Neural cell (in vitro differentiated cells): ENCODE measurements around the gene NKAIN2. TPM values are rescaled to one million over a fixed set of nuclear protein-coding genes. Genes with fewer than 3 reads are reported as not detected.

Experiments used
- H2AFZ ChIP-seq: fragments of 200-600, 300-800 bp; sonication (generic), shearing (Covaris generic); 2 replicates; pipeline ENCODE4 v1.6.0; 2014; ENCODE audit warnings: low read depth, mild to moderate bottlenecking, antibody characterized with exemption, low read length, moderate library complexity
- H3F3A ChIP-seq: fragments of 200-600 bp; shearing (Covaris generic); 2 replicates; pipeline ENCODE4 v1.6.1; 2016; ENCODE audit warnings: mild to moderate bottlenecking, moderate library complexity, mixed read lengths, antibody characterized with exemption, low read length; ENCODE audit not compliant: insufficient read depth, poor library complexity, severe bottlenecking
- H3K27ac ChIP-seq: fragments of 200-600, 300-800 bp; sonication (generic), shearing (Covaris generic); 2 replicates; pipeline ENCODE4 v1.5.1; 2014; ENCODE audit warnings: mild to moderate bottlenecking, low read length, moderate library complexity
- H3K27me3 ChIP-seq: fragments of 300-800, 200-600 bp; sonication (generic), shearing (Covaris generic); 2 replicates; pipeline ENCODE4 v1.6.0; 2014; ENCODE audit warnings: mild to moderate bottlenecking, low read depth, low read length, moderate library complexity; ENCODE audit not compliant: insufficient read depth
- H3K36me3 ChIP-seq: fragments of 300-800, 200-600 bp; sonication (generic), shearing (Covaris generic); 2 replicates; pipeline ENCODE4 v1.5.1; 2014; ENCODE audit warnings: mild to moderate bottlenecking, antibody characterized with exemption, low read length, moderate library complexity; ENCODE audit not compliant: insufficient read depth
- H3K4me2 ChIP-seq: fragments of 300-800, 200-600 bp; sonication (generic), shearing (Covaris generic); 2 replicates; pipeline ENCODE4 v1.6.0; 2014; ENCODE audit warnings: mild to moderate bottlenecking, low read length
- H3K4me3 ChIP-seq: fragments of 300-800, 200-600 bp; sonication (generic), shearing (Covaris generic); 2 replicates; pipeline ENCODE4 v1.5.1; 2014; ENCODE audit warnings: mild to moderate bottlenecking, low read length, moderate library complexity
- H3K79me2 ChIP-seq: fragments of 200-600 bp; shearing (Covaris generic); replicated peaks from 2 replicates; pipeline ENCODE4 v1.6.0; 2014; ENCODE audit warnings: mild to moderate bottlenecking, low read length, moderate library complexity; ENCODE audit not compliant: insufficient read depth
- H3K9ac ChIP-seq: fragments of 300-800, 200-600 bp; sonication (generic), shearing (Covaris generic); 2 replicates; pipeline ENCODE4 v1.6.1; 2016; ENCODE audit warnings: mild to moderate bottlenecking, low read length, mixed read lengths
- H3K9me2 ChIP-seq: fragments of 200-600 bp; shearing (Covaris generic); 2 replicates; pipeline ENCODE4 v1.6.1; 2016; ENCODE audit warnings: mild to moderate bottlenecking, low read length, mixed read lengths; ENCODE audit not compliant: insufficient read depth
- H3K9me3 ChIP-seq: fragments of 200-600, 300-800 bp; sonication (generic), shearing (Covaris generic); 2 replicates; pipeline ENCODE4 v1.6.1; 2016; ENCODE audit warnings: mild to moderate bottlenecking, mixed run types, low read length, moderate library complexity, mixed read lengths
- H4K20me1 ChIP-seq: fragments of 200-600 bp; shearing (Covaris generic); 2 replicates; pipeline ENCODE4 v1.6.1; 2016; ENCODE audit warnings: mild to moderate bottlenecking, mixed run types; ENCODE audit not compliant: insufficient read depth
- EP300 ChIP-seq: fragments of 450-650 bp; conservative IDR thresholded peaks from 2 replicates; pipeline ENCODE4 v1.6.1; 2014; ENCODE audit warnings: antibody characterized with exemption, mild to moderate bottlenecking, moderate library complexity; ENCODE audit not compliant: poor library complexity, severe bottlenecking
- EZH2 ChIP-seq: fragments of 200-600, 300-800 bp; shearing (Covaris generic), sonication (generic); IDR thresholded peaks from 2 replicates; pipeline ENCODE4 v1.6.1; 2014; ENCODE audit warnings: antibody characterized with exemption, low read length, borderline replicate concordance, mild to moderate bottlenecking; ENCODE audit not compliant: insufficient read depth, poor library complexity, severe bottlenecking
- MXI1 ChIP-seq: fragments of 450-650 bp; conservative IDR thresholded peaks from 2 replicates; pipeline ENCODE4 v1.6.1; 2014; ENCODE audit warnings: antibody characterized with exemption, mild to moderate bottlenecking; ENCODE audit not compliant: poor library complexity, severe bottlenecking
- POLR2AphosphoS5 ChIP-seq: IDR thresholded peaks from 2 replicates; pipeline ENCODE4 v1.6.1; 2012
- RAD21 ChIP-seq: fragments of 450-650 bp; conservative IDR thresholded peaks from 2 replicates; pipeline ENCODE4 v1.6.1; 2014; ENCODE audit warnings: antibody characterized with exemption, mild to moderate bottlenecking, moderate library complexity
- SMC3 ChIP-seq: fragments of 450-650 bp; conservative IDR thresholded peaks from 2 replicates; pipeline ENCODE4 v1.6.1; 2014; ENCODE audit warnings: antibody characterized with exemption, mild to moderate bottlenecking, moderate library complexity; ENCODE audit not compliant: poor library complexity
- TAF1 ChIP-seq: IDR thresholded peaks from 2 replicates; pipeline ENCODE4 v1.6.1; 2012; ENCODE audit warnings: low read depth
- polyA plus RNA-seq: library from polyadenylated mRNA; depleted of rRNA; stranded (reverse); fragments of >200 nt; gene quantifications from 2 replicates; pipeline ENCODE4 v1.2.3, GENCODE V29; 2014
- TF ChIP-seq, protein P1 (sequence below): fragments of 450-650 bp; IDR thresholded peaks from 2 replicates; pipeline ENCODE4 v1.5.1; 2014; ENCODE audit warnings: antibody characterized with exemption, mild to moderate bottlenecking, moderate library complexity; ENCODE audit not compliant: poor library complexity, severe bottlenecking
- TF ChIP-seq, protein P2 (sequence below): IDR thresholded peaks from 2 replicates; pipeline ENCODE4 v1.6.1; 2012; ENCODE audit warnings: borderline replicate concordance

Gene NKAIN2
- polyA plus RNA-seq, 1 donor from 2014 or later = 23.2 TPM

DNA sequence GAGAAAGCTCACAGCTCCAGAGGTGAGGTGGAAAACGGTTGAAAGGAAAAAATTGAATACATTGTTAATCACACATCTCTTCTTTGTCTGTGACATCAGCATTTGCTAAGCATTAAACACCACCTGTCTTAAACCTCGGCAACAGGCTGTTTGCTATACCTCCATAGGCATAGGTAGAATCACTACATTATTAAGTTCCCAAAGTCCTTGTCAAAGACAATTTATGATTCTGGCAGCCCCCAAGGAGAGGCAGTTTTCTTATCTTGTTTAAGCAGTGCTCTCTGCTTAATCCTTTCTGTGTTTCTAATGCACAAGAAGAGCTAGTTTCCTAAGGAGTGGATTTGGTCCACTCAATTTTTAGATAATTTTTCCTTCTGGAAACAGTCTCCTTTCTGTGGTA lies 249.7 kb downstream of the NKAIN2 start:
- Histone ChIP-seq H4K20me1 (no peaks in the 10 kb centered on the region), H2AFZ (no peak overlapping the region), H3K27ac (no peak overlapping the region), H3K27me3 (no peaks in the 10 kb centered on the region), H3K9me3 (no peaks in the 10 kb centered on the region), H3K9me2 (no peaks in the 10 kb centered on the region), H3K4me3 (no peak overlapping the region), H3K79me2 (no peaks in the 10 kb centered on the region), H3F3A (no peaks in the 10 kb centered on the region), H3K4me2 (no peak overlapping the region), H3K36me3 (no peaks in the 10 kb centered on the region), H3K9ac (no peak overlapping the region)
- no peak for TF ChIP-seq EZH2
- TF ChIP-seq MXI1 = no peak
- TF ChIP-seq, protein P1, sequence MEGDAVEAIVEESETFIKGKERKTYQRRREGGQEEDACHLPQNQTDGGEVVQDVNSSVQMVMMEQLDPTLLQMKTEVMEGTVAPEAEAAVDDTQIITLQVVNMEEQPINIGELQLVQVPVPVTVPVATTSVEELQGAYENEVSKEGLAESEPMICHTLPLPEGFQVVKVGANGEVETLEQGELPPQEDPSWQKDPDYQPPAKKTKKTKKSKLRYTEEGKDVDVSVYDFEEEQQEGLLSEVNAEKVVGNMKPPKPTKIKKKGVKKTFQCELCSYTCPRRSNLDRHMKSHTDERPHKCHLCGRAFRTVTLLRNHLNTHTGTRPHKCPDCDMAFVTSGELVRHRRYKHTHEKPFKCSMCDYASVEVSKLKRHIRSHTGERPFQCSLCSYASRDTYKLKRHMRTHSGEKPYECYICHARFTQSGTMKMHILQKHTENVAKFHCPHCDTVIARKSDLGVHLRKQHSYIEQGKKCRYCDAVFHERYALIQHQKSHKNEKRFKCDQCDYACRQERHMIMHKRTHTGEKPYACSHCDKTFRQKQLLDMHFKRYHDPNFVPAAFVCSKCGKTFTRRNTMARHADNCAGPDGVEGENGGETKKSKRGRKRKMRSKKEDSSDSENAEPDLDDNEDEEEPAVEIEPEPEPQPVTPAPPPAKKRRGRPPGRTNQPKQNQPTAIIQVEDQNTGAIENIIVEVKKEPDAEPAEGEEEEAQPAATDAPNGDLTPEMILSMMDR = no peak
- TF ChIP-seq TAF1 = no peak
- no peak for TF ChIP-seq RAD21
- no peak for TF ChIP-seq EP300
- TF ChIP-seq SMC3 = no peak
- TF ChIP-seq, protein P2, sequence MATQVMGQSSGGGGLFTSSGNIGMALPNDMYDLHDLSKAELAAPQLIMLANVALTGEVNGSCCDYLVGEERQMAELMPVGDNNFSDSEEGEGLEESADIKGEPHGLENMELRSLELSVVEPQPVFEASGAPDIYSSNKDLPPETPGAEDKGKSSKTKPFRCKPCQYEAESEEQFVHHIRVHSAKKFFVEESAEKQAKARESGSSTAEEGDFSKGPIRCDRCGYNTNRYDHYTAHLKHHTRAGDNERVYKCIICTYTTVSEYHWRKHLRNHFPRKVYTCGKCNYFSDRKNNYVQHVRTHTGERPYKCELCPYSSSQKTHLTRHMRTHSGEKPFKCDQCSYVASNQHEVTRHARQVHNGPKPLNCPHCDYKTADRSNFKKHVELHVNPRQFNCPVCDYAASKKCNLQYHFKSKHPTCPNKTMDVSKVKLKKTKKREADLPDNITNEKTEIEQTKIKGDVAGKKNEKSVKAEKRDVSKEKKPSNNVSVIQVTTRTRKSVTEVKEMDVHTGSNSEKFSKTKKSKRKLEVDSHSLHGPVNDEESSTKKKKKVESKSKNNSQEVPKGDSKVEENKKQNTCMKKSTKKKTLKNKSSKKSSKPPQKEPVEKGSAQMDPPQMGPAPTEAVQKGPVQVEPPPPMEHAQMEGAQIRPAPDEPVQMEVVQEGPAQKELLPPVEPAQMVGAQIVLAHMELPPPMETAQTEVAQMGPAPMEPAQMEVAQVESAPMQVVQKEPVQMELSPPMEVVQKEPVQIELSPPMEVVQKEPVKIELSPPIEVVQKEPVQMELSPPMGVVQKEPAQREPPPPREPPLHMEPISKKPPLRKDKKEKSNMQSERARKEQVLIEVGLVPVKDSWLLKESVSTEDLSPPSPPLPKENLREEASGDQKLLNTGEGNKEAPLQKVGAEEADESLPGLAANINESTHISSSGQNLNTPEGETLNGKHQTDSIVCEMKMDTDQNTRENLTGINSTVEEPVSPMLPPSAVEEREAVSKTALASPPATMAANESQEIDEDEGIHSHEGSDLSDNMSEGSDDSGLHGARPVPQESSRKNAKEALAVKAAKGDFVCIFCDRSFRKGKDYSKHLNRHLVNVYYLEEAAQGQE = no peak
- TF ChIP-seq POLR2AphosphoS5 = no peak

DNA sequence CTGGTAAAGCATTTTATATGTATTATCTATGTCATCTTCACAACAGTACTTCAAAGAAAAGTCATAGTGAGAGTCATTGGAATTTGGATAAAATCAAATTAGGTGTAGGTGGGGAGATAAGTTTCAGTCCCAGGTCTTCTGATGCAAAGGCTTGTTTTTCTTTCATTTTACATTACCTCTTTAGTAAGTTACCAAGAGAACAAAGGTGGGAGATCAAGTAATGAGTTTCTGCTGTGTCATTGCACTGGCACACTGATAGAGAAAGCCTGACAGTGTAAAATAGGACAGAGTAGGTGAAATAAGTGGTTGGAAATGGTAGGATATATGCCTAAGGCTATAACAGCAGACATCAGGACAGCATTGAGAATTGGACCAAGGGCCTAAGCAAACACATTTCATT lies 250.4 kb downstream of the NKAIN2 start:
- TF ChIP-seq EZH2 = no peak
- no peak for TF ChIP-seq MXI1
- TF ChIP-seq RAD21 = no peak
- TF ChIP-seq, protein P1 = no peak
- TF ChIP-seq TAF1 = no peak
- no peak for TF ChIP-seq POLR2AphosphoS5
- TF ChIP-seq EP300 = no peak
- TF ChIP-seq SMC3 = no peak
- TF ChIP-seq, protein P2 = no peak
- H3K4me3 ChIP-seq = no peak overlapping the region
- H3K79me2 ChIP-seq = no peaks in the 10 kb centered on the region
- H4K20me1 ChIP-seq = no peaks in the 10 kb centered on the region
- no peaks in the 10 kb centered on the region for H3K27me3 ChIP-seq
- no peak overlapping the region for H3K4me2 ChIP-seq
- H3K36me3 ChIP-seq = no peaks in the 10 kb centered on the region
- no peaks in the 10 kb centered on the region for H3K9me2 ChIP-seq
- H3K27ac ChIP-seq = no peak overlapping the region
- no peak overlapping the region for H2AFZ ChIP-seq
- no peak overlapping the region for H3K9ac ChIP-seq
- H3K9me3 ChIP-seq = no peaks in the 10 kb centered on the region
- no peaks in the 10 kb centered on the region for H3F3A ChIP-seq
